ENCODE data around the gene ATAT1. TPM values are rescaled to one million over a fixed set of nuclear protein-coding genes. Genes with fewer than 3 reads are reported as not detected.

ATAT1 gene
- total and polyA plus RNA-seq, 9 of the 15 experiments (the other 6 are each of a cell fraction or from before 2014, with no cell fraction given), result 0.65 to 5.8 (median 1.6) TPM

DNA sequence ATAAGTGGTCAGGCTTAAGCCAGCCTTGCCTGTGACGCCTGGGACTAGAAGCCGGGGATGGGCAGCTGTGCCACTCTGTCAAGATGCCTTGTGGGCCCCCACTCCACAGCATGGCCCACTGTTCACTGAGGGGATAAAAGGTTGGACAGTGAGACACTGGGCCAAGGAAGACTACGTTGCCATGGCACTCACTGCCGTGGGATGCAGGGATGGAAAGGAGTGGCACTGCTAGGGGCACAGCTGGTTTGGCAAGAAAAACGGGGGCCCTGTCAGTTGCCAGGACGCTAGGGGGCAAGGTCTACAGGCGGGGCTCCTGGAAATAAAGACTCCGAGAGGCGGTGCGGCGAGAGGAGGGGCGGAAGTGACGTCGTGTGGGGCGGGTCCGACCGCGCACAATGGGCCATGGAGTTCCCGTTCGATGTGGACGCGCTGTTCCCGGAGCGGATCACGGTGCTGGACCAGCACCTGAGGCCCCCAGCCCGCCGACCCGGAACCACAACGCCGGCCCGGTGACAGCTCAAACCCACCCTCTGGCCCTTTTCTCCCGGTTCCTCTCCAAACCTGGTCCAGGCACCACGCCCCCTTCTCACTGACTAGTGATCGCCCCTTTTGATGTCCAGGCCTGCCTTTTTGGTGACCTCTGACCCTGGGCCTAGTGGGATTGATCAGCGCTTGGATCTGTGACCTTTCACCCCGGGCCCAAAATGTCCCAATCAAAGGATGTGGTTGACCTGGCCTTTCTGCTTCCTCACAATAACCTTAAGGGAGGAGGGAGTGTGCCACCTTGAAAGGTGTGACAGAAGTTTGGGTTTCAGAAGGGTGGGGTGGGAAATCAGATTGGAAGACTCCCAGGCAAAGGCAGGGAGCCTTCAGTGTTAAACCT lies at the start of gene ATAT1 (continued):
- TF ChIP-seq, protein P1, sequence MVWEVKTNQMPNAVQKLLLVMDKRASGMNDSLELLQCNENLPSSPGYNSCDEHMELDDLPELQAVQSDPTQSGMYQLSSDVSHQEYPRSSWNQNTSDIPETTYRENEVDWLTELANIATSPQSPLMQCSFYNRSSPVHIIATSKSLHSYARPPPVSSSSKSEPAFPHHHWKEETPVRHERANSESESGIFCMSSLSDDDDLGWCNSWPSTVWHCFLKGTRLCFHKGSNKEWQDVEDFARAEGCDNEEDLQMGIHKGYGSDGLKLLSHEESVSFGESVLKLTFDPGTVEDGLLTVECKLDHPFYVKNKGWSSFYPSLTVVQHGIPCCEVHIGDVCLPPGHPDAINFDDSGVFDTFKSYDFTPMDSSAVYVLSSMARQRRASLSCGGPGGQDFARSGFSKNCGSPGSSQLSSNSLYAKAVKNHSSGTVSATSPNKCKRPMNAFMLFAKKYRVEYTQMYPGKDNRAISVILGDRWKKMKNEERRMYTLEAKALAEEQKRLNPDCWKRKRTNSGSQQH (CRISPR knock-in tag; IDR thresholded peaks at IDR 0.05), result peak; percentile 90
- TF ChIP-seq ZSCAN29 (IDR thresholded peaks at IDR 0.05), result no peak
- TF ChIP-seq CREBBP (IDR thresholded peaks at IDR 0.05; ENCODE audit: low read depth, low read length), result no peak
- TF ChIP-seq NUFIP1 (IDR thresholded peaks at IDR 0.05; ENCODE audit: partially characterized antibody), result no peak
- TF ChIP-seq RBM25 (IDR thresholded peaks at IDR 0.05; ENCODE audit: low read depth, low read length, severe bottlenecking), result no peak
- no peak for TF ChIP-seq RFX7 (CRISPR knock-in tag; IDR thresholded peaks at IDR 0.05)
- no peak for TF ChIP-seq EP400 (IDR thresholded peaks at IDR 0.05)
- TF ChIP-seq, protein P2, sequence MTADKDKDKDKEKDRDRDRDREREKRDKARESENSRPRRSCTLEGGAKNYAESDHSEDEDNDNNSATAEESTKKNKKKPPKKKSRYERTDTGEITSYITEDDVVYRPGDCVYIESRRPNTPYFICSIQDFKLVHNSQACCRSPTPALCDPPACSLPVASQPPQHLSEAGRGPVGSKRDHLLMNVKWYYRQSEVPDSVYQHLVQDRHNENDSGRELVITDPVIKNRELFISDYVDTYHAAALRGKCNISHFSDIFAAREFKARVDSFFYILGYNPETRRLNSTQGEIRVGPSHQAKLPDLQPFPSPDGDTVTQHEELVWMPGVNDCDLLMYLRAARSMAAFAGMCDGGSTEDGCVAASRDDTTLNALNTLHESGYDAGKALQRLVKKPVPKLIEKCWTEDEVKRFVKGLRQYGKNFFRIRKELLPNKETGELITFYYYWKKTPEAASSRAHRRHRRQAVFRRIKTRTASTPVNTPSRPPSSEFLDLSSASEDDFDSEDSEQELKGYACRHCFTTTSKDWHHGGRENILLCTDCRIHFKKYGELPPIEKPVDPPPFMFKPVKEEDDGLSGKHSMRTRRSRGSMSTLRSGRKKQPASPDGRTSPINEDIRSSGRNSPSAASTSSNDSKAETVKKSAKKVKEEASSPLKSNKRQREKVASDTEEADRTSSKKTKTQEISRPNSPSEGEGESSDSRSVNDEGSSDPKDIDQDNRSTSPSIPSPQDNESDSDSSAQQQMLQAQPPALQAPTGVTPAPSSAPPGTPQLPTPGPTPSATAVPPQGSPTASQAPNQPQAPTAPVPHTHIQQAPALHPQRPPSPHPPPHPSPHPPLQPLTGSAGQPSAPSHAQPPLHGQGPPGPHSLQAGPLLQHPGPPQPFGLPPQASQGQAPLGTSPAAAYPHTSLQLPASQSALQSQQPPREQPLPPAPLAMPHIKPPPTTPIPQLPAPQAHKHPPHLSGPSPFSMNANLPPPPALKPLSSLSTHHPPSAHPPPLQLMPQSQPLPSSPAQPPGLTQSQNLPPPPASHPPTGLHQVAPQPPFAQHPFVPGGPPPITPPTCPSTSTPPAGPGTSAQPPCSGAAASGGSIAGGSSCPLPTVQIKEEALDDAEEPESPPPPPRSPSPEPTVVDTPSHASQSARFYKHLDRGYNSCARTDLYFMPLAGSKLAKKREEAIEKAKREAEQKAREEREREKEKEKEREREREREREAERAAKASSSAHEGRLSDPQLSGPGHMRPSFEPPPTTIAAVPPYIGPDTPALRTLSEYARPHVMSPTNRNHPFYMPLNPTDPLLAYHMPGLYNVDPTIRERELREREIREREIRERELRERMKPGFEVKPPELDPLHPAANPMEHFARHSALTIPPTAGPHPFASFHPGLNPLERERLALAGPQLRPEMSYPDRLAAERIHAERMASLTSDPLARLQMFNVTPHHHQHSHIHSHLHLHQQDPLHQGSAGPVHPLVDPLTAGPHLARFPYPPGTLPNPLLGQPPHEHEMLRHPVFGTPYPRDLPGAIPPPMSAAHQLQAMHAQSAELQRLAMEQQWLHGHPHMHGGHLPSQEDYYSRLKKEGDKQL (CRISPR knock-in tag; IDR thresholded peaks at IDR 0.05; ENCODE audit: borderline replicate concordance), result no peak
- TF ChIP-seq NFYB (IDR thresholded peaks at IDR 0.05; ENCODE audit: extremely low read depth, insufficient read length), result no peak
- no peak for TF ChIP-seq ETV5 (CRISPR knock-in tag; IDR thresholded peaks at IDR 0.05; ENCODE audit: low read depth)
- TF ChIP-seq, protein P3, sequence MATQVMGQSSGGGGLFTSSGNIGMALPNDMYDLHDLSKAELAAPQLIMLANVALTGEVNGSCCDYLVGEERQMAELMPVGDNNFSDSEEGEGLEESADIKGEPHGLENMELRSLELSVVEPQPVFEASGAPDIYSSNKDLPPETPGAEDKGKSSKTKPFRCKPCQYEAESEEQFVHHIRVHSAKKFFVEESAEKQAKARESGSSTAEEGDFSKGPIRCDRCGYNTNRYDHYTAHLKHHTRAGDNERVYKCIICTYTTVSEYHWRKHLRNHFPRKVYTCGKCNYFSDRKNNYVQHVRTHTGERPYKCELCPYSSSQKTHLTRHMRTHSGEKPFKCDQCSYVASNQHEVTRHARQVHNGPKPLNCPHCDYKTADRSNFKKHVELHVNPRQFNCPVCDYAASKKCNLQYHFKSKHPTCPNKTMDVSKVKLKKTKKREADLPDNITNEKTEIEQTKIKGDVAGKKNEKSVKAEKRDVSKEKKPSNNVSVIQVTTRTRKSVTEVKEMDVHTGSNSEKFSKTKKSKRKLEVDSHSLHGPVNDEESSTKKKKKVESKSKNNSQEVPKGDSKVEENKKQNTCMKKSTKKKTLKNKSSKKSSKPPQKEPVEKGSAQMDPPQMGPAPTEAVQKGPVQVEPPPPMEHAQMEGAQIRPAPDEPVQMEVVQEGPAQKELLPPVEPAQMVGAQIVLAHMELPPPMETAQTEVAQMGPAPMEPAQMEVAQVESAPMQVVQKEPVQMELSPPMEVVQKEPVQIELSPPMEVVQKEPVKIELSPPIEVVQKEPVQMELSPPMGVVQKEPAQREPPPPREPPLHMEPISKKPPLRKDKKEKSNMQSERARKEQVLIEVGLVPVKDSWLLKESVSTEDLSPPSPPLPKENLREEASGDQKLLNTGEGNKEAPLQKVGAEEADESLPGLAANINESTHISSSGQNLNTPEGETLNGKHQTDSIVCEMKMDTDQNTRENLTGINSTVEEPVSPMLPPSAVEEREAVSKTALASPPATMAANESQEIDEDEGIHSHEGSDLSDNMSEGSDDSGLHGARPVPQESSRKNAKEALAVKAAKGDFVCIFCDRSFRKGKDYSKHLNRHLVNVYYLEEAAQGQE (IDR thresholded peaks at IDR 0.05; ENCODE audit: borderline replicate concordance), result no peak
- TF ChIP-seq, protein P3 (CRISPR knock-in tag; IDR thresholded peaks at IDR 0.05; ENCODE audit: low read depth), result peak; percentile 51; the same call in 1 of the 2 replicates

Measured in K562 (cell line).